ENCODE results near the gene WDR59.

GRCh38 chr16:74975591-74975990, 9.3 kb downstream of the WDR59 start:
- no peak for TF ChIP-seq POLR2A (IDR thresholded peaks at IDR 0.05)
- TF ChIP-seq, protein P1, sequence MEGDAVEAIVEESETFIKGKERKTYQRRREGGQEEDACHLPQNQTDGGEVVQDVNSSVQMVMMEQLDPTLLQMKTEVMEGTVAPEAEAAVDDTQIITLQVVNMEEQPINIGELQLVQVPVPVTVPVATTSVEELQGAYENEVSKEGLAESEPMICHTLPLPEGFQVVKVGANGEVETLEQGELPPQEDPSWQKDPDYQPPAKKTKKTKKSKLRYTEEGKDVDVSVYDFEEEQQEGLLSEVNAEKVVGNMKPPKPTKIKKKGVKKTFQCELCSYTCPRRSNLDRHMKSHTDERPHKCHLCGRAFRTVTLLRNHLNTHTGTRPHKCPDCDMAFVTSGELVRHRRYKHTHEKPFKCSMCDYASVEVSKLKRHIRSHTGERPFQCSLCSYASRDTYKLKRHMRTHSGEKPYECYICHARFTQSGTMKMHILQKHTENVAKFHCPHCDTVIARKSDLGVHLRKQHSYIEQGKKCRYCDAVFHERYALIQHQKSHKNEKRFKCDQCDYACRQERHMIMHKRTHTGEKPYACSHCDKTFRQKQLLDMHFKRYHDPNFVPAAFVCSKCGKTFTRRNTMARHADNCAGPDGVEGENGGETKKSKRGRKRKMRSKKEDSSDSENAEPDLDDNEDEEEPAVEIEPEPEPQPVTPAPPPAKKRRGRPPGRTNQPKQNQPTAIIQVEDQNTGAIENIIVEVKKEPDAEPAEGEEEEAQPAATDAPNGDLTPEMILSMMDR (IDR thresholded peaks at IDR 0.05 in 4 of 5, conservative IDR thresholded peaks at IDR 0.05 in 1 of 5) = no peak

All from gastrocnemius medialis (tissue), 4 donors.